Fibroblast of skin of left biceps (primary cell): ENCODE results near the gene ABHD17B.
"Not testable (repeated sequence)": the region's sequence is repeated elsewhere in the genome, so short reads cannot be mapped to it uniquely, and the experiment has no call there.

Experiments
- DNase-seq, 2 experiments: peaks; one replicate each; pipeline ENCODE4 v3.0.0-alpha.2; 2013; ENCODE audit warnings: low read depth in 2 of 2

The ABHD17B gene

GRCh38 chr9:71915495-71915894 is 4.5 kb upstream of the ABHD17B start:
- no peak for DNase-seq

- DNase-seq, result peak in 1 of 2 experiments; percentile 25
These were observed 929 bp upstream of the ABHD17B start for GRCh38 chr9:71911908-71912335.

DNA sequence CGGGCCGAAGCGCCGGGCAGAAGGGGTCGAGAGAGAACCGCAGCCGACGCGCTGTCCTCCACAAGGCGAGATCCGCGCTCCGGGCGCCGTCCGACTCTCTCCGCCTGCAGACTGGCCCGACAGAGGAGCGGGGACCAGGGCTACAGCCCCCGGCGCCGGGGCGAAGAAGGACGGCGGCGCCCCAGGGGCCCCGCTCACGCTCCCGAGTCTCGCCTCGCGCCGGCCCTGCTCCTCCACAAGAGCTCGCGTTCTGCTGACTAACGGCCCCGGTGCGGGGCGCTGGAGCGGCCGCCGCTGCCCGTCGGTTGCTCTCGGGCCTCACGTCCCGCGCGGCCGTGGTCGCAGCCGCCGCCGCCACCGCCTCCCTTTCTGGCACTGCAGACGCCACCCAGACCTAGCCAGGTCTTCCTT is 338 bp downstream of the ABHD17B start:
- DNase-seq, result no peak

DNA sequence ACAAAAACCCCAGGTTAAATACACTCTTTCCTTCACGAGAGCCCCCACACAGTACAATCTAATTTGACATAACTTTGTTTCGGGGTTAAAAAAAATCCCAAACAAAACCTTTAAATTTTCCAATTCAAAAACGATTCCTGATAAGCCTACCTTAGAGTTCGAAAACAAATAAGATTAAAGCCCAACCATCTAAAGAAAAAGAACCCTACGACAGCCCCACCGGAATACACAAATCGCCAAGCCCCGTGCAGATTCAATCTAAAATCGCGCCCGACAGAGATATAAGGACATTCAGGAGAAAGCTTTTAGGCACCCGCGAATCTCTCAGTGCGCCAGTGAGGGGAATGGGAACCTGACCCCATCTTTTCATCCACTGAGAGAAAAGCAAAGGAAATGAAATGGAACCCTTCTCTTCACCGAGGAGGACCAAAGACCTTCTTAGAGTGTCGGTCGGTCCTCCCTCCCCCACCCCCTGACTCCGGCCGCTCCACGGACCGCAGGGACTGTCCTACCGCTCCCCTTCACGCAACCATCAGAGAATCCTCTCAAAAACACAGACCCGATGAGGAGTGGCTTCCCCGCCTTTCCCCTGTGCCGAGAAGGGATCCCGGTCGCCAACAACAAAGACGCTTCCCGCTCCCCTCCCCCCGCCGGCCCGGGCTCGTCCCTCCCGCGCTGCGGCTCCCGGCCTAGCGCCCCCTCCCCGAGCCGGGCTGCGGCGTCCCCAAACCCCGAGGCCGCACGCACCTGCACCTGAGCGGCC is 925 bp downstream of the ABHD17B start:
- no peak for DNase-seq

DNA sequence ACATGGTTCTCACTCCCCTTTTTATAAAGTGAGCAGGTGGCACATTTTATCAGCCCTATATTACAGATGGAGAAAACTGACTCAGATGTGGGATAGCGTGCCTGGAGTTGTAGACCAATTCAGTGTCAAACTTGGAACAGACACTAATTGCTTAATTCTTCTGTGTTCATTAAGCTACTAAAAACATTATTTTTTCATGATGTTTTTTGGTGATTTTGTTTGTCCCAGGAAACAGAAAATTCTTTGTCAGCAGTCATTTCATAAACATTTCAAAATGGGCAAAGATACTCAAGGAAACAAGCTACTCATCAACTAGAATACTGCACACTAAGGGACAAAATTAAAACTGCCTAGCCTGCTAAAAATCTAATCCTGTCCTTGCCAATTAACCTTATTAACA is 2.2 kb downstream of the ABHD17B start:
- DNase-seq, result no peak

GRCh38 chr9:71904076-71904475 is 6.9 kb downstream of the ABHD17B start:
- DNase-seq, result no peak

DNA sequence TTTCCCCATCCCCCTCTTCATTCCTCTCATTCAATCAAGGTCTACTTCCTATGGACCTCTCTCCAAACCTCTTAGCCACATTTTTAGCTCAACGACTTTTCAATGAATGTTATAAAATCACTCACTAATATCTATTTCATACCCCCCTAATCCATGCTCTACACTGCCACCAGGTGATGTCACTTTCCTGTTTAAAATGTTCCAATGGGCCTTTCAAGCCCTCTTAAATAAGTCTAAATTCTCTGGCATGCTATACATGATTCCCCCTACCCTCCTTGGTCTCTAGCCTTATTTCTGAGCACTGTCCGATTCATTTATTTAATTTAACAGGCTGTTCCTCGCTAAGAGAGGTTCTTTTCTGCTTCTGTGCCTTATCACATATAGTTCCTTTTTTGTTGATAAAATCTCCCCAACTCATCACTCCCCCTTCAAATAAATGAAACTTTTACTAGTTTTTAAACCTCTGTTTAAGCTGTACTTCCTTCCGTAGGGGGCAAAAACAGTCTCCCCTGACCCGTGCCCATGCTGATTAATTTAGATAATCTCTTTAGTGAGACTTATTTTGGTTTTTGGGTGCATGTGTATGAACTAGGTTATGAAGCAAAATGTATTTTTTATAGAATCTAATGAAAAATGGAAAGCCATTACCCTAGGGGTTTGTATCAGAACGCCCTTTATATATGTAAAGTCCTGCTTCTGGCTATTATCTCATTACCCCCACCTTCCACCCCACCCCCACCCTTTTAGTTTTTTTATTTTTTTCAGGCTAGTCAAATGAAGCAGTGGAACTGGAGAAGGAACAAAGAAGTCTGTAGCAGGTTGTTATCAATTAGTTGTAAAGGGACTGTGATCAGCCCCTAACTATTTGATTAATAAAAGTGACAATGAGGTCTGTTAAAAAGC is 9.0 kb downstream of the ABHD17B start:
- no peak for DNase-seq

GRCh38 chr9:71898756-71899155 is 12.2 kb downstream of the ABHD17B start:
- DNase-seq, result not testable (repeated sequence)

DNA sequence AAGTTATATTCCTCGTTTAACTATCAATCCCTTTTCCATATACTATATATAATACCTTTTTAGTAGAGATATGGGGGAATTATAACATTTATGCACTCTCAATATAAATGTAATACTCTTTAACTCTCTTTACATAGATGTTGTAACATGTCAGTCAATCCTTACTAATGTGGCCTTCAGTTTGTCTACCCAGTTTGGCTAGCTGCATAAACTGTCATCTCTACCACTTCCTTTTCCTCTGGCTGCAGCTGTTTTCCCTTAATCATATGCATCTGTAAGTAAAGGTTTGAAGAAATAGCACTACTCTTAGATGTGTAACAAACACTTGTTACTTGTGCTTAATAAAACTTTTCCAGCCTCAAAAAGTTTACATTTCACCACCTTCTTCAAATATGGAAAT is 13.4 kb downstream of the ABHD17B start:
- DNase-seq, result no peak

DNA sequence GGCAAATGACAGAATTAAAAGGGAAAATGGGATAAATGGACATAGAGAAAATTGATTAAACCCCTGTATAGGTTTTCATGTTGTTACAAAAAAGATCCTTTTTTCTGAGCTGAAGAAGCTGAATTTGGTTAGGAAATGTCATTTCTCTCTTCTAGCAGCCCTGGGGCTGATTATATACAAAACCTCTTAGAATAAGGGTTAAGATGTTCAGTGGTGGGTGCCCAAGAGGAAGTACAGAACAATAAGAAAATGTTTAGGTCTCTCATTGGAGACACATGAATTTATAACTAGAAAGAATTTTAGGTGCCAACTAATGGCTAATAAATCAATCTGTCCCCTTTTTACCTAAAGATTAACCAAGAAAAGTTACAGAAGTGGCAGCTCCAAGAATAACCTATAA is 14.2 kb downstream of the ABHD17B start:
- DNase-seq, result no peak

DNA sequence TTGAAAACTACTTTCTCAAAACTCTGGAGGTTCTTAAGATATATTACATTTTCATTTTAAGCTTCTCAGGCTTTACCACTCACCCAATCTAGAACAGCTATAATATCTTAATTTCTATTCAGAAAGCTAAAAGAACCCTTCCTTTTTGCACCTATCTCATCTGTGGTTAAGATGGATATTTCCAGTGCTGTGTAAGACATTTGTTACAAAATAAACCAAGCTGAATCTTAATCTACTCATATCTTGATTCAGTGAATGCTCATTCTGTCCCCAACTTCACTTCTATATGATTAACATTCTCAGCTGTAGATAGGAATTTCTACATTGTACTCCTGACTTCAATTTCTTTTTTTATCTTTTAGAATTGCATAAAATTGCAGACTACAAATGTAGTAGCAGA is 15.0 kb downstream of the ABHD17B start:
- no peak for DNase-seq

DNA sequence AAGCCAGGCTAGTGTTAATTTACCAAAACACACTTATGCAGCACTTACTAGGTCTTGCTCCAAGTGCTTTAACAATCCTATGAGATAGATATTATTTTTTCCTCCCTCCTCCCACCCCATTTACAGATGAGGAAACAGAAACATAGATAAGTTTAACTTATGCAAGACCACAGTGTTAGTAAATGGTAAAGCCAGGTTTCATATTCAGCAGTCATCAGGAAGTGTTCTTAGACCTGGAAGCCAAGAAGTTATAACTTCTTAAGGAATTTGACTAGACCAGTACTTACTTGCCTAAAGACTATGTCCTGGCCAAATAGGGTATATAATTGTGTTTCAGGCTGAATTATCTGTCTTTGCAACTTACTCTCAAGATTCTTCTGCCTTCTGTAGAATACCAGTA is 15.9 kb downstream of the ABHD17B start:
- no peak for DNase-seq

GRCh38 chr9:71891557-71892189 is 19.3 kb downstream of the ABHD17B start:
- no peak for DNase-seq

GRCh38 chr9:71890042-71890679 is 20.8 kb downstream of the ABHD17B start:
- no peak for DNase-seq

DNA sequence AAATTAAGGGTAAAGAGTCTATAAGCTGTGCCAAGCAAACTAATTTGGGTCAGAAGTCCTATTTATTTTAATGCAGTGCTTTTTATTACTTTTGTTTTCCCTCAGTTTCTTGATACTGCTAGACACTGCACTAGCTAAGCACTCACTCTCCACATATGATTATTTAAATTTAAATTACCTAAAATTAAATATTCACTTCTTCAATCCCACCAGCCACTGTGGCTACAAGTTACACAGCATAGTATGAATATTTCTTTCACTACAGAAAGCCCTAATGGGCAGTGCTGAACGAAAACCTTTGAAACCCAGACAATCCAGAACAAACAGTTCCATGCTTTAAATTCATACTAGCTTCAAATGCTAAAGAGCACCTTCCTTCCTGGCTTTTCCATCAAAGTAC is 23.6 kb downstream of the ABHD17B start:
- no peak for DNase-seq

DNA sequence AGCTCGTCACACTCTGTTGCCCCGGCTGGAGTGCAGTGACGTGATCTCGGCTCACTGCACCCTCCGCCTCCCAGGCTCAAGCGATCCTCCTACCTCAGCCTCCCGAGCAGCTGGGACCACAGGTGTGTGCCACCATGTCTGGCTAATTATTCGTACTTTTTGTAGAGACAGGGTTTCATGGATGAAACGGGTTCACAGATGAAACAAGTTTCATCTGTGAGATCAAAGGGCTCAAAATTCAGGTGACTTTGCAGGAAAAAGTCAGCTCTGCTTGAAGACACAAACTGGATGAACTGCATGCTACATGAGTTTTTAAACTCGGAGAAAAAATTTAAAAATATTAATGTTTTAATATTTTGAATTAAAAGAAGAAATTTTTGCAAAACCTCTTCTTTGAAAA is 24.5 kb downstream of the ABHD17B start:
- DNase-seq, result no peak

- DNase-seq, result no peak
These were observed 25.0 kb downstream of the ABHD17B start for GRCh38 chr9:71886015-71886414.

DNA sequence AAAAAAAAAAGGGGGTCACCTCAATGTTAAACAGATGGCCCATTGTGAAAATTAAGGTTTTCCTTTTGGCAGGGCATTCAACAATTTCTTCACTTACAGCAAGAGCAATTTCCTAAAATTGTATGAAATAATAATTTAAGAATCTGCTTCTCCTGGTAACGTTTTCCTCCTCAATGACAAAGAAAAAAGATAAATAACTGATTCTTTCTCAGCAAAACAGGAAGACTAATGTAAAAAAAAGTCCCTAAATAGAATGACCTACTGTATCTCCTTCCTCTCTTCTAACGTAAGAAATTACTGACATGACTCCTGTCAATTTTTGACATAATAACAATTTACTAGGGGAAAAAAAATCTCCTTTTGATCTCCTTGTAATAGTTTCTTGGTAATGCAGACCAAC is 25.5 kb downstream of the ABHD17B start:
- DNase-seq, result no peak

DNA sequence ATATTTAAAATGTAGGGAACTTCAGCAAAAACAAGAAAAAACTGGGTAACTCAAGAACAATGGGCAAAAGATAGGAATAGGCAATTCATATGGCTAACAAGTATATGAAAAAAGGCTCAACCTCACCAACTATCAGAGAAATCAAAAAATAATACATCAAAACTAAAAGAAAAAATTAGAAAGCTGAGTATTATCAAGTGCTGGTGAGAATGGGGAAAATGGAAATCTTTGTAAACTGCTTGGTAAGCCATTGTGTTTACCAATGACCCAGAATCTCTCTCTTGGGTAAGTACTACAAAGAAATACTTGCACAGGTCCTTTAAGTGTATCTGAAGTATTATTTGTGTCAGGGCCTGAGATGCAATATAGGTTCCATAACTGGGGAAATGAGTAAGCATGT is 27.0 kb downstream of the ABHD17B start:
- no peak for DNase-seq

- no peak for DNase-seq
These were observed 31.3 kb downstream of the ABHD17B start for GRCh38 chr9:71879644-71880174.

GRCh38 chr9:71878327-71879274 is 32.4 kb downstream of the ABHD17B start:
- no peak for DNase-seq
